ENCODE measurements around the gene NDUFA6. TPM values are rescaled to one million over a fixed set of nuclear protein-coding genes. Genes with fewer than 3 reads are reported as not detected.
"Not testable (repeated sequence)": the region's sequence is repeated elsewhere in the genome, so short reads cannot be mapped to it uniquely, and the experiment has no call there.

NDUFA6 gene
- 100 to 1,000 TPM; 143 to 185 TPM for total RNA-seq

- peak within 1 kb of the TSS; percentile 59 to 92 for H3K4me3 ChIP-seq
- peaks cover 18% of the 10 kb centered on the region for H3K36me3 ChIP-seq
- peak within 1 kb of the TSS; percentile 92 to 97 for H3K27ac ChIP-seq
- H3K4me1 ChIP-seq, result peaks cover 0 to 37% of the 10 kb centered on the region in 2 donors
- peak; percentile 84 to 95 for TF ChIP-seq CTCF (IDR thresholded peaks at IDR 0.05)
- H3K9me3 ChIP-seq, result no peaks in the 10 kb centered on the region
- peak; percentile 100 for DNase-seq (ENCODE audit: low spot score)
- H3K27me3 ChIP-seq, result no peaks in the 10 kb centered on the region
These were observed at the start of gene NDUFA6 for GRCh38 chr22:42090596-42091454. TSS of gene NDUFA6 (minus strand) at chr22:42090772. CDS start at chr22:42090744, 28 bp downstream.

GRCh38 chr22:42140153-42140552 is 49.6 kb upstream of the NDUFA6 start:
- not testable (repeated sequence) for H3K4me1 ChIP-seq; DNase-seq (ENCODE audit: low spot score); H3K9me3 ChIP-seq

GRCh38 chr22:42139508-42139907 is 48.9 kb upstream of the NDUFA6 start:
- not testable (repeated sequence) for H3K4me1 ChIP-seq; H3K36me3 ChIP-seq; DNase-seq (ENCODE audit: low spot score); H3K27me3 ChIP-seq; H3K27ac ChIP-seq; H3K4me3 ChIP-seq; H3K9me3 ChIP-seq

More at GRCh38 chr22:42140153-42140552, 49.6 kb upstream of the NDUFA6 start:
- H3K4me3 ChIP-seq, H3K27me3 ChIP-seq, H3K27ac ChIP-seq, H3K36me3 ChIP-seq: not testable (repeated sequence)

- Histone ChIP-seq H3K9me3 (no peaks in the 10 kb centered on the region), H3K4me3 (no peak overlapping the region), H3K36me3 (no peaks in the 10 kb centered on the region), H3K27ac (no peak overlapping the region), H3K27me3 (no peaks in the 10 kb centered on the region), H3K4me1 (no peaks in the 10 kb centered on the region)
- no peak for DNase-seq (ENCODE audit: low spot score)
- no peak for TF ChIP-seq CTCF (IDR thresholded peaks at IDR 0.05)
These were observed 48.4 kb upstream of the NDUFA6 start for GRCh38 chr22:42138972-42139371.

- Histone ChIP-seq H3K27ac (no peak overlapping the region), H3K27me3 (no peaks in the 10 kb centered on the region), H3K9me3 (no peaks in the 10 kb centered on the region), H3K4me1 (no peaks in the 10 kb centered on the region), H3K4me3 (no peak overlapping the region), H3K36me3 (no peaks in the 10 kb centered on the region)
- DNase-seq (ENCODE audit: low spot score), result no peak
- no peak for TF ChIP-seq CTCF (IDR thresholded peaks at IDR 0.05)
These were observed 47.7 kb upstream of the NDUFA6 start for GRCh38 chr22:42138122-42138770.

GRCh38 chr22:42135688-42136087 is 45.1 kb upstream of the NDUFA6 start:
- H3K27me3 ChIP-seq; H3K4me1 ChIP-seq; H3K9me3 ChIP-seq; H3K4me3 ChIP-seq; DNase-seq (ENCODE audit: low spot score); H3K36me3 ChIP-seq; H3K27ac ChIP-seq: not testable (repeated sequence)
